ENCODE measurements around the gene TEKT4. TPM values are rescaled to one million over a fixed set of nuclear protein-coding genes. Genes with fewer than 3 reads are reported as not detected.
A peak's percentile ranks its signal among the peaks of the same experiment; 100 is the strongest.

The TEKT4 gene
- total RNA-seq, 1 donor from 2014 or later, result not detected

- peaks cover 17% of the 10 kb centered on the region for H3K27me3 Mint-ChIP-seq (ENCODE audit: unreplicated experiment)
- no peak overlapping the region for H3K4me3 Mint-ChIP-seq (ENCODE audit: unreplicated experiment)
- H3K27ac Mint-ChIP-seq (ENCODE audit: unreplicated experiment), result no peak overlapping the region
- no peaks in the 10 kb centered on the region for H3K36me3 Mint-ChIP-seq (ENCODE audit: low read depth, unreplicated experiment)
- peaks cover 3% of the 10 kb centered on the region for H3K4me1 Mint-ChIP-seq (ENCODE audit: unreplicated experiment)
- no peak for DNase-seq (ENCODE audit: low spot score)
- TF ChIP-seq CTCF (IDR thresholded peaks at IDR 0.05; ENCODE audit: unreplicated experiment), result no peak
- no peaks in the 10 kb centered on the region for H3K9me3 Mint-ChIP-seq (ENCODE audit: unreplicated experiment)
Observed at GRCh38 chr2:94869131-94869530, 2.1 kb upstream of the TEKT4 start.

GRCh38 chr2:94869552-94870439 lies 1.4 kb upstream of the TEKT4 start:
- Mint-ChIP-seq H3K36me3 (ENCODE audit: low read depth, unreplicated experiment) (no peaks in the 10 kb centered on the region), H3K4me3 (ENCODE audit: unreplicated experiment) (no peak overlapping the region), H3K27ac (ENCODE audit: unreplicated experiment) (no peak overlapping the region), H3K9me3 (ENCODE audit: unreplicated experiment) (no peaks in the 10 kb centered on the region), H3K4me1 (ENCODE audit: unreplicated experiment) (peaks cover 3% of the 10 kb centered on the region), H3K27me3 (ENCODE audit: unreplicated experiment) (peaks cover 17% of the 10 kb centered on the region)
- DNase-seq (ENCODE audit: low spot score), result no peak
- no peak for TF ChIP-seq CTCF (IDR thresholded peaks at IDR 0.05; ENCODE audit: unreplicated experiment)

- Mint-ChIP-seq H3K4me3 (ENCODE audit: unreplicated experiment) (peak overlapping the region; percentile 82), H3K27ac (ENCODE audit: unreplicated experiment) (no peak overlapping the region), H3K36me3 (ENCODE audit: low read depth, unreplicated experiment) (no peaks in the 10 kb centered on the region), H3K4me1 (ENCODE audit: unreplicated experiment) (peaks cover 3% of the 10 kb centered on the region), H3K27me3 (ENCODE audit: unreplicated experiment) (peaks cover 17% of the 10 kb centered on the region), H3K9me3 (ENCODE audit: unreplicated experiment) (no peaks in the 10 kb centered on the region)
- peak; percentile 75 for DNase-seq (ENCODE audit: low spot score)
- peak; percentile 78 for TF ChIP-seq CTCF (IDR thresholded peaks at IDR 0.05; ENCODE audit: unreplicated experiment)
Observed at GRCh38 chr2:94870440-94871225, 597 bp upstream of the TEKT4 start.

- peaks cover 3% of the 10 kb centered on the region for H3K4me1 Mint-ChIP-seq (ENCODE audit: unreplicated experiment)
- no peaks in the 10 kb centered on the region for H3K36me3 Mint-ChIP-seq (ENCODE audit: low read depth, unreplicated experiment)
- no peak for DNase-seq (ENCODE audit: low spot score)
- no peak for TF ChIP-seq CTCF (IDR thresholded peaks at IDR 0.05; ENCODE audit: unreplicated experiment)
- H3K27me3 Mint-ChIP-seq (ENCODE audit: unreplicated experiment), result peaks cover 17% of the 10 kb centered on the region
- H3K4me3 Mint-ChIP-seq (ENCODE audit: unreplicated experiment), result no peak overlapping the region
- no peaks in the 10 kb centered on the region for H3K9me3 Mint-ChIP-seq (ENCODE audit: unreplicated experiment)
- H3K27ac Mint-ChIP-seq (ENCODE audit: unreplicated experiment), result no peak overlapping the region
Observed at GRCh38 chr2:94872088-94872618, 923 bp downstream of the TEKT4 start.

Data from endothelial cell (in vitro differentiated cells).